LHCN-M2 (cell line): ENCODE results near the gene SLC29A2. TPM values are rescaled to one million over a fixed set of nuclear protein-coding genes. Genes with fewer than 3 reads are reported as not detected.

Source experiments
- DNase-seq: peaks from one replicate; pipeline ENCODE4 v3.0.0-alpha.2; 2012; ENCODE audit warnings: low read depth
- total RNA-seq: library from RNA; depleted of rRNA; stranded (reverse); fragments of >200 nt; gene quantifications from 2 replicates; pipeline ENCODE4 v1.2.3, GENCODE V29; 2014; rRNA removed

SLC29A2 gene
- total RNA-seq, 1 experiment from 2014 or later = not detected

DNA sequence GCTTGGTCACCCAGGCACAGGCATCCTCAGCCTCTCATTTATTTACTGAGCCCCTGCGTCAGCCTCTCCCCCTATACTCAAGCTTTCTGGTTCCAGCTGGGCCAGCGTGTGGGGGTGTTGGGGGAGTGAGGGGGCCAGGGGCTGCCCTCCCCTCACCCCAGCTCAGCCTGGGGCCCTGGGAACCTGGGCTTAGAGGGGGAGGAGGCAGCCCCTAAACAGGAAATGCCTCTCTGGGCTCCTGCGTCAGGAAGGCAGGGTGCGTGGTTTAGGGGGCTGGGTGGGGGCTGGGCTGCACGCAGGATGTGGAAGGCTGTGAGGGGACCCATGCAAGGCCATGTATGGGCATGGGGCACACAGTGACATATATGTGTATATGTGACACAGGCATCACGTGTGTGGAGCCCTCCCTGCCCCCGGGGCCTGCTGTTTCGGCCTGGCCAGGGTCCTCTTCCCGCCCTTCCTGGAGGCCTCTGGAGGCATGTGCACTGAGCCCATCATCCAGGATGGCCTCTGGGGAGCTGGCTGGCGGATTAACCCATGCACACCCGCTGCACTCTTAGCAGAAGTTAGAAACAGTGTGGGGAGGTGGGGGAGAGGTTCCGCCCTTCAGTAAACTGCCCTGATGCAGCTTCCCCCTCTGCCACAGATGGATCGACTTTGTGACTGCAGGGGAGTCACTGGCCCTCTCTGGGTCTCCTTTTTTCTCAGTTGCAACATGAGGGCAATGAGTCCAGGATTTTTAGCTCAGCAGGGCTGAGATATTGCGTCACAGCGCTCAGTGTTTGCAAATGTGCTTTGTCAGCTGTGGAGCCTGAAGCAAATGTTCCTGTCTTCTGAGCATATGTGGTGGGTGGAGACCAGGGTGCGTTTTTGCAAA, 53.6 kb downstream of the SLC29A2 start:
- DNase-seq = peak; percentile 78

DNA sequence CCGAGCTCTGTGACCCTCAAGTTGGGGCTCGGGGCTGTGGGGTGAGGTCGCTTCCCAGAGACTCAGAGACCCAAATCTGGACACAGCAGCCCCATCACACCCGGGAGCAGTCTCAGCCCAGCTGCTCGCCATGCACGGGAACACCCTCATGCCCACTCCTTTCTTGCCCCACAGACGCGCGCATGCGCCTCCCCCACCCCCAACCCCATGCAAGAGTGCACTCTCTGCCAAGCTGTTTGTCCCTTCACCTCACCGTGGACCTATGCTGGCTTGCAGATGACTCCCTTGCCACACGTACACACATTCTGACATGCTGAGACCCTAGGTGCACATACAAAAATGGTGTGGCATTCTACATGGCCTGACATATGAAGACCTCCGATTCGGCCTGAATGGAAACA, 54.2 kb downstream of the SLC29A2 start:
- DNase-seq = no peak

DNA sequence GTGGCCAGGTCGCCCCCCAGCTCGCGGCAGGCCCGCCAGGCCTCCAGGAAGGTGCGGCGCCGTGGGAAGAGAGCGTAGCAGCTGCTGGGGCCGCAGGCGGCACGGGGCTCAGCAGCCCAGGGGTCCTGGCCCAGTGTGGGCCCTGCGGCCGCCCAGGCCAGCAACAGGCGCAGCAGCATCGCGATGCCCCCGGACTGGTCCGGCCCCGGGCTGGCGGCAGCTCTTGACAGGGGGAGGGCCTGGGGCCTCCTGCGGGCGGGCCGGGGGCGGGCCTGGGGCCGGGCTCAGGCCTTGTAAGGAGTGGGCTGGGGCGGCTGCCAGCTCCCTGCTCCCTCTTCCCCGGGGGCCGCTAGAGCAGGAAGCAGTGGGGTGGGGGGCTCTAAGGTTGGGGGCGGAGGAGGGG, 54.7 kb downstream of the SLC29A2 start, which contains the start of gene CD248:
Gene CD248 (minus strand): TSS at position 196 of the 403 bp plus-strand sequence. CDS start 17 bp downstream, at position 179.
- DNase-seq = no peak

DNA sequence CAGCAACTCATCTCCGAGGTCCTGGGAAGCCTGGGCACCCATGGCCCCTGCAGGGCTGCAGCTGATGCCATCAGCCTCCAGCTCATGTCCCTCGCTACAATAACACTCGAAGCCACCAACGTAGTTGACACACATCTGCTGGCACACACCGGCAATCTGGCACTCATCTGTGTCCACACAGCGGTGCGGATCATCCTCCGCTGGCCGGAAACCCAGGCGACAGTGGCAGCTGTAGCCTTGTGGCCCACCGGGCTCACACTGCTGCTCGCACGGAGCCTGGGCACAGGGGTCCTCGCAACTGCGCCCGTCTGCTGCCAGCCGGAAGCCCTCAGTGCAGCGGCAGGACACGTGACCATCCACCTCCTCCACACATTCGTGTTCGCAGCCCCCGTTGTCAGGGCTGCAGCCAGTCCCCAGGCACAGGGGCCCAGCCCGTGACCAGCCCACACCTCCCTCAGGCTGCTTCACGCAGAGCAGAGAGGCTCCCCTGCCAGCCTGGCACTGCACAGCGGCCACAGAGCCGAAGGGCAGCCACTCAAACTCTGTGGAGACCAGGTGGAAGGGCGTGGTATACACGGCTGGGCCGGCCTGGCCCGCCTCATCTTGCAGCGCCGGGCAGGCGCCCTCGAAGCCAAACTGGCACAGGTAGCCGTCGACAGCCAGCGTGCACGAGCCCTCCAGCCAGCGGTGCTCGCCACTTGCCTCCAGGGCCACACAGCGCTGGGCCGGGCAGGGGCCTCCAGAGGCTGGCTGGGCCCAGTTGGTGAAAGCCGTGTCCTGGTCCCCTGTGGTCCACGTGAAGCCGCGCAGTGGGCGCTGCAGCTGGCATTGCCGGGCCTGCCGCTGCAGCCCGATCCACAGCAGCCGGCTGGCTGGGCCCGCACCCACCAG, 55.4 kb downstream of the SLC29A2 start:
- no peak for DNase-seq

DNA sequence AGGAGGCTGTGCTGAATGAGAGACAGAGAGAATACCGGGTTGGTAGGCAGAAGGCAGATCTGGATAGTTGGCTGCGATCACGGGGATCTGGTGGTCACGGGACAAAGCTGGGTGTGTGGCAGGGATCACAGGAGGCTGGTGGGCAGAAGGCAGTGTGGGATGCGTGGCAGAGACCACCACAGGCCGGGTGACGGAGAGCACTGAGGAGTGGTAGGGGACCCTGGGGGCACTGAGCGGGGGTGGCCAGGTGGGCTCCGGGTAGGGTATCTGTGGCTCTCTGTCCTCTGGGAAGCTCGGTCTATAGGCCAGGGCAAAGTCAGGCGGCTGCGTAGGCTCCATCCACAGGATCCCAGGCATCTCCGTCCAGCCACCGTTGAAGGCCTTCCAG, 56.1 kb downstream of the SLC29A2 start:
- DNase-seq = no peak

DNA sequence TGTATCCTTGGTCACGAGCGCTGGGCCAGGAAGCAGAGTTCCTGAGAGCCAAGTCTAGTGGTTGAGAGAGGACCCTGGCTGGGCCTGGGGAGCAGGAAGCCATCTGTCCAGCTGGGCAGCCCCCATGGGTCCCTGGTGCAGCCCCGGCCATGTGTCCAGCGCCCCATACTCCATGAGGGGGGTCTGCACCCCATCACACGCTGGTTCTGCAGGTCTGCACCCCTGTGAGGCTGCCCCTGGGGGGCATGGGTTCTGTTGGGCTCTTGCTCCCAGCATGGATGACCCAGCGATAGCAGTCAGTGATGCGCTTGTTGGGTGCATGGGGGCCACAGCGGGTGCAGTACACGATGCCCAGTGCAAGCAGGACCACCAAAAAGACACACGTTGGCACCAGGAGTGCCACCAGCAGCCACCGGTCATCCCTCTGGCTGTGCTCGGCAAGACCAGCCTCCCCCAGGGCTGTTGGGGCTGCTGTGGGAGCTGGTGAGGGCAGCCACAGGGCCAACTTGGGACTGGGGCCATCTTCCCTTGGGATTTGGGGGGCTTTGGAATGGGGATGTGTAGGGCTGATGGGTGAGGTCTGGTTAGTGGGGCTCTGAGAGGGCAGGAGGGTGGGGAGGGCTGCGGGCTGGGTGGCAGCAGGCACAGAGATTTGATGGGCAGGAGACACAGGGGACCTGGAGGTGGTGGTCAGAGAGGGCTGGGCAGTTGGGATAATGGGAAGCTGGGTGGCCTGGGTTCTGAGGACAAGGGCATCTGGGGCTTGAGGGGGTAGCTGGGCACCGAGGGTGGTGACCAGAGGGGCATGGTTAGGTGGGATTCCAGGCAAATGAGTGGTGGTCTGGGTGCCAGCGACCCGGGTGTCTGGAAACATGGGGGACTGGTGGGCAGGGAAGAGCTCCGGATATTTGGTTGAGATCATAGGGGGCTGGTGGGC, 56.7 kb downstream of the SLC29A2 start:
- DNase-seq = no peak

DNA sequence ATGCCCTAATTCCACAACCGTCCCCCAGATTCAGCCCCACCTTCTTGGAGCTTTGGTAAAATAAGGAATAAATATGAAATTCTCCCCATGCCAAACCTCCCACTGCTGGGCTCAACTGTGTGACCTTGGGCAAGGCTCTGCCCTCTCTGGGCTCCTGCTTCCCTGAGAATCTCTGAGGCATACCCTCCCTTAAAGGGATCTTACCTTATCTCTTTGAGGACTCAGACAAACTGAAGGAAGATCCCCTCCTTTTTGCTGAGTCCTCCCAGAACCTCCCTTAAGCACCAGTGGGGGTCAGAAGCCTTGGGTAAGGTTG, 57.4 kb downstream of the SLC29A2 start:
- no peak for DNase-seq

DNA sequence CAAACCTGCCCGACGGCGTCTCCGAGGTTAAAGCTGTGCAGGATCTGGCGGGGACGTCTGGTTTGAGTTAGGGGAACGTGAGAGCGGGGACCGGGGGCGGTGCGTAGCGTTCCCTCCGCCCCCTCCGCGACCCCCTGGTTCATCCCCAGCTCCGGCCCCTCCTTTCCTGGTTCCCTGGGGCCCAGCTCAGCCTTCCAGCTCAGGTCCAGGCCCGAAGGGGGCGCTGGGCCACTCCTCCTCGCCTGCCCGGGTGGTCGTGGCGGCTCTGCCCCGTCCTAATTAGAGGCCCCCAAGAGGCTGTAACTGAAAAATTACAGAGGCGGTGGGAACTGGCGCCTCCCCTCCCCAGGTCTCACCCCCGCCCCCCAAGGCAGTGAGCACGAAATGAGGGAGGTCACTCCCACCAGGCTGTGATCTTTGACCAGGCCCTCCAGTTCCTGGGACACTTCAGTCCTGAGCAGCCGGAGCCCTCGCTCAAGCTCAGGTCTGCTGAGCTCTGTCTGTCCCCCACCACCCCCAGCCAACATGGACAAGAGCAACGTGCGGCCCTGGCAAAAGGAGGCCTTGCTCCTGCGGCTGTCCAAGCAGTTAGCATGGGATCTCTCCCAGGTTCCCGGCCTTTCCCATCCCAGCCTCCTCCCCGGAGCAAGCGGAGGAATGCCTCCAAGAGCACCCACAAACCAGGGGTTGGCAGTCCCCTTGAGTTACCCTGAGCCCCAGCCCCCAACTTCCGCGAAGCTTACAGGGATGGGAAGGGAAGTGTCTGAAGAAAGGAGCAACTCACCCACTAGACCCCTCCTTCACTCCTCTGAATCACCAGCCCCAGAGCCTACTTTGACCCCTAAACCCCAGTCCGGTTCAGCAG, 58.0 kb downstream of the SLC29A2 start:
- DNase-seq = no peak

DNA sequence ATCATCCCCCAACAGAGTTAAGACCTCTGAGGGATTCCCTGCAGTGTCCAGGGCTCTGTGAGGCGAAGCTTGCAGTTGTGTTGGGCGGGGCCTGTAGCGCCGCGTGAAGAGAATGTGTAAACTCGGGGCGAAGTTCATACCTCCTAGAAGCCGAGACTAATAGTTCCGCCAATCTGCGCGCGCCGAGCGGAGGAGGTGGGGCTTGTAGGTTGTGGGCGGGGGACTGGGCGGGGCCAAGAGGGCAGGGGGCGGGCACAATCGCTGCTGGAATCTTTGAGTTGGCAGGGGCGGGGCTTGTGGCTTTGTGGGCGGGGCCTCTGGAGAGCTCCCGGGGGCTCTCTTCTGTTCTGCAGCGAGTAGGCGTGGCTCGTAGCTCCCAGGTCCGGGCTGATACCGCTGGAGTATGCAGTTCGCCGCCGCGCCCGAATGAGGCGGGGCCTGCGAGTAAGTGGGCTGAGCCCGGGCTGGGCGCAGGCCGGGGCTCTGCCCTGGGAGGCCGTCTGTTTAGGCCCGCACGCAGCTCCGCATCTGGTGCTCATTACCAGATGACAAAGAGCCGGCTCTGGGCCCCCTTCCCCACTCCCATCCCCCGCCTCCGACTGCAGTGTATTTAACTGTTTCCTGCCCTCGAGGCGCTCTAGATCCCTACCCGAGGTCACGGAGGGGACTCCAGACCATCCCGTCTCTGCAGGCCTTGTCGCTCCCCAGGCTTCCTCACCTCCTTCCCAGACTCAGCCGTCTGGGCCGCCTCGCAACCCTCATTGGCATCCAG, 58.8 kb downstream of the SLC29A2 start:
- DNase-seq = peak; percentile 94

Other genes starting within 250 kb of the SLC29A2 start
- gene KLC2, start 114.1 kb downstream of the SLC29A2 start, total RNA-seq = 22.9 and 27.8 TPM in 2 replicates
- gene RAB1B, start 103.1 kb downstream of the SLC29A2 start, total RNA-seq = 184 and 193 TPM in 2 replicates
- gene CNIH2, start 93.6 kb downstream of the SLC29A2 start, total RNA-seq = 0.86 and 1.9 TPM in 2 replicates
- gene YIF1A, start 82.6 kb downstream of the SLC29A2 start, total RNA-seq = 120 and 127 TPM in 2 replicates
- 0.23 and 0.32 TPM in 2 replicates for gene TMEM151A, start 79.9 kb downstream of the SLC29A2 start, total RNA-seq
- 0.06 TPM in 1 of 2 replicates, not detected in the other for gene CD248, start 54.7 kb downstream of the SLC29A2 start, total RNA-seq
- gene RIN1, start 35.3 kb downstream of the SLC29A2 start, total RNA-seq = 82.1 and 97.9 TPM in 2 replicates
- 102 and 107 TPM in 2 replicates for gene BRMS1, start 26.7 kb downstream of the SLC29A2 start, total RNA-seq
- 50.9 and 51.0 TPM in 2 replicates for gene B4GAT1, start 24.1 kb downstream of the SLC29A2 start, total RNA-seq
- 0.13 TPM in 1 of 2 replicates, not detected in the other for gene NPAS4, start 49.3 kb upstream of the SLC29A2 start, total RNA-seq
- gene MRPL11, start 67.1 kb upstream of the SLC29A2 start, total RNA-seq = 49.9 and 57.8 TPM in 2 replicates
- 6.5 and 7.2 TPM in 2 replicates for gene PELI3, start 95.1 kb upstream of the SLC29A2 start, total RNA-seq
- 66.8 and 71.2 TPM in 2 replicates for gene DPP3, start 108.7 kb upstream of the SLC29A2 start, total RNA-seq
- 19.0 and 26.2 TPM in 2 replicates for gene BBS1, start 138.9 kb upstream of the SLC29A2 start, total RNA-seq
- 20.1 and 24.8 TPM in 2 replicates for gene ZDHHC24, start 174.3 kb upstream of the SLC29A2 start, total RNA-seq
- not detected in 2 replicates for gene ACTN3, start 175.1 kb upstream of the SLC29A2 start, total RNA-seq
- gene CTSF, start 196.8 kb upstream of the SLC29A2 start, total RNA-seq = 25.1 and 28.9 TPM in 2 replicates
- 0.34 and 0.51 TPM in 2 replicates for gene CCDC87, start 221.3 kb upstream of the SLC29A2 start, total RNA-seq
- 20.3 and 22.5 TPM in 2 replicates for gene CCS, start 221.4 kb upstream of the SLC29A2 start, total RNA-seq
- gene RBM14, start 244.9 kb upstream of the SLC29A2 start, total RNA-seq = 50.0 and 58.7 TPM in 2 replicates